ENCODE measurements around the gene PLB1.

The PLB1 gene

GRCh38 chr2:28532399-28532798 lies 36.5 kb downstream of the PLB1 start:
- H3K4me2 ChIP-seq (ENCODE audit: insufficient read depth, low read length, poor library complexity, severe bottlenecking), result no peak overlapping the region
- H3K4me3 ChIP-seq (ENCODE audit: low read length in 2 of 2), result no peak overlapping the region
- H3K27ac ChIP-seq (replicated peaks; ENCODE audit: low read length), result no peak overlapping the region

GRCh38 chr2:28533044-28533680 lies 37.3 kb downstream of the PLB1 start:
- no peak overlapping the region for H2BK12ac ChIP-seq (ENCODE audit: low read length)
- no peak for DNase-seq (ENCODE audit: low spot score)
- H4K91ac ChIP-seq (ENCODE audit: low read depth, low read length, poor library complexity), result no peak overlapping the region
- H3K27me3 ChIP-seq (ENCODE audit: control insufficient read depth in 3 of 3, insufficient read depth in 3 of 3, low read depth in 1 of 3, low read length in 3 of 3), result peaks cover 0 to 29% (median 0%) of the 10 kb centered on the region in 3 experiments
- no peak overlapping the region for H3K14ac ChIP-seq (ENCODE audit: low read length)
- H3K4ac ChIP-seq (ENCODE audit: low read length), result no peak overlapping the region
- no peak overlapping the region for H3K4me2 ChIP-seq (ENCODE audit: insufficient read depth, low read length, poor library complexity, severe bottlenecking)
- peaks cover 0 to 5% of the 10 kb centered on the region in 2 donors for H3K4me1 ChIP-seq (ENCODE audit: control insufficient read depth in 2 of 2, insufficient read depth in 1 of 2, low read depth in 1 of 2, low read length in 2 of 2)
- no CpG with 5 or more reads among the region's 6 CpGs for WGBS, 2 donors (ENCODE audit: extremely low coverage in 2 of 2, insufficient read length in 2 of 2, insufficient replicate concordance in 1 of 2)
- no peak overlapping the region for H4K8ac ChIP-seq (ENCODE audit: low read depth, low read length)
- H3K4me3 ChIP-seq (ENCODE audit: low read length in 2 of 2), result no peak overlapping the region
- H3K9ac ChIP-seq (ENCODE audit: low read depth, low read length, poor library complexity), result no peak overlapping the region
- H3K9me3 ChIP-seq (replicated peaks in 1 of 2; ENCODE audit: control insufficient read depth in 2 of 2, insufficient read depth in 1 of 2, low read depth in 1 of 2, low read length in 2 of 2), result no peaks in the 10 kb centered on the region
- H3K23ac ChIP-seq (ENCODE audit: low read depth, low read length, poor library complexity), result no peak overlapping the region
- no peak overlapping the region for H2AFZ ChIP-seq (ENCODE audit: low read length)
- no peak overlapping the region for H2BK120ac ChIP-seq (ENCODE audit: low read depth, low read length)
- no peaks in the 10 kb centered on the region for H3K36me3 ChIP-seq (replicated peaks in 1 of 2; ENCODE audit: control insufficient read depth in 2 of 2, insufficient read depth in 2 of 2, low read length in 2 of 2)
- no peak overlapping the region for H2BK15ac ChIP-seq (ENCODE audit: low read length)
- no peaks in the 10 kb centered on the region for H3K79me1 ChIP-seq (ENCODE audit: low read depth, low read length)
- no peak overlapping the region for H3K27ac ChIP-seq (replicated peaks; ENCODE audit: low read length)
- no peak overlapping the region for H2AK5ac ChIP-seq (ENCODE audit: low read depth, low read length)
- H3K18ac ChIP-seq (ENCODE audit: low read length), result no peak overlapping the region
- H2BK5ac ChIP-seq (ENCODE audit: low read length), result no peak overlapping the region

More at GRCh38 chr2:28532399-28532798, 36.5 kb downstream of the PLB1 start:
- no peak overlapping the region for H3K23ac ChIP-seq (ENCODE audit: low read depth, low read length, poor library complexity)
- no CpG with 5 or more reads among the region's 5 CpGs for WGBS, 2 donors (ENCODE audit: extremely low coverage in 2 of 2, insufficient read length in 2 of 2, insufficient replicate concordance in 1 of 2)
- no peaks in the 10 kb centered on the region for H3K79me1 ChIP-seq (ENCODE audit: low read depth, low read length)
- H2BK5ac ChIP-seq (ENCODE audit: low read length), result no peak overlapping the region
- H2BK12ac ChIP-seq (ENCODE audit: low read length), result no peak overlapping the region
- no peaks in the 10 kb centered on the region for H3K36me3 ChIP-seq (replicated peaks in 1 of 2; ENCODE audit: control insufficient read depth in 2 of 2, insufficient read depth in 2 of 2, low read length in 2 of 2)
- peaks cover 0 to 33% (median 0%) of the 10 kb centered on the region in 3 experiments for H3K27me3 ChIP-seq (ENCODE audit: control insufficient read depth in 3 of 3, insufficient read depth in 3 of 3, low read depth in 1 of 3, low read length in 3 of 3)
- H2AK5ac ChIP-seq (ENCODE audit: low read depth, low read length), result no peak overlapping the region
- no peak overlapping the region for H3K4ac ChIP-seq (ENCODE audit: low read length)
- no peak overlapping the region for H3K18ac ChIP-seq (ENCODE audit: low read length)
- H3K9me3 ChIP-seq (replicated peaks in 1 of 2; ENCODE audit: control insufficient read depth in 2 of 2, insufficient read depth in 1 of 2, low read depth in 1 of 2, low read length in 2 of 2), result no peaks in the 10 kb centered on the region
- no peak overlapping the region for H4K91ac ChIP-seq (ENCODE audit: low read depth, low read length, poor library complexity)
- H3K4me1 ChIP-seq (ENCODE audit: control insufficient read depth in 2 of 2, insufficient read depth in 1 of 2, low read depth in 1 of 2, low read length in 2 of 2), result peaks cover 0 to 6% of the 10 kb centered on the region in 2 donors
- DNase-seq (ENCODE audit: low spot score), result no peak
- H2BK15ac ChIP-seq (ENCODE audit: low read length), result no peak overlapping the region
- H3K9ac ChIP-seq (ENCODE audit: low read depth, low read length, poor library complexity), result no peak overlapping the region
- no peak overlapping the region for H2BK120ac ChIP-seq (ENCODE audit: low read depth, low read length)
- no peak overlapping the region for H3K14ac ChIP-seq (ENCODE audit: low read length)
- no peak overlapping the region for H2AFZ ChIP-seq (ENCODE audit: low read length)
- no peak overlapping the region for H4K8ac ChIP-seq (ENCODE audit: low read depth, low read length)

- Histone ChIP-seq H2BK5ac (ENCODE audit: low read length) (no peak overlapping the region), H2BK12ac (ENCODE audit: low read length) (no peak overlapping the region), H2BK120ac (ENCODE audit: low read depth, low read length) (no peak overlapping the region), H3K4me3 (ENCODE audit: low read length in 2 of 2) (no peak overlapping the region), H3K23ac (ENCODE audit: low read depth, low read length, poor library complexity) (no peak overlapping the region), H3K36me3 (replicated peaks in 1 of 2; ENCODE audit: control insufficient read depth in 2 of 2, insufficient read depth in 2 of 2, low read length in 2 of 2) (no peaks in the 10 kb centered on the region), H3K4me2 (ENCODE audit: insufficient read depth, low read length, poor library complexity, severe bottlenecking) (no peak overlapping the region), H4K91ac (ENCODE audit: low read depth, low read length, poor library complexity) (no peak overlapping the region), H3K79me1 (ENCODE audit: low read depth, low read length) (no peaks in the 10 kb centered on the region), H2BK15ac (ENCODE audit: low read length) (no peak overlapping the region), H2AK5ac (ENCODE audit: low read depth, low read length) (no peak overlapping the region), H3K27ac (replicated peaks; ENCODE audit: low read length) (no peak overlapping the region), H3K14ac (ENCODE audit: low read length) (no peak overlapping the region), H3K18ac (ENCODE audit: low read length) (no peak overlapping the region), H3K9ac (ENCODE audit: low read depth, low read length, poor library complexity) (no peak overlapping the region), H4K8ac (ENCODE audit: low read depth, low read length) (no peak overlapping the region), H3K4me1 (ENCODE audit: control insufficient read depth in 2 of 2, insufficient read depth in 1 of 2, low read depth in 1 of 2, low read length in 2 of 2) (peaks cover 0 to 2% of the 10 kb centered on the region in 2 donors), H3K9me3 (replicated peaks in 1 of 2; ENCODE audit: control insufficient read depth in 2 of 2, insufficient read depth in 1 of 2, low read depth in 1 of 2, low read length in 2 of 2) (no peaks in the 10 kb centered on the region), H3K27me3 (ENCODE audit: control insufficient read depth in 3 of 3, insufficient read depth in 3 of 3, low read depth in 1 of 3, low read length in 3 of 3) (peaks cover 0 to 28% (median 0%) of the 10 kb centered on the region in 3 experiments), H2AFZ (ENCODE audit: low read length) (no peak overlapping the region), H3K4ac (ENCODE audit: low read length) (no peak overlapping the region)
- no peak for DNase-seq (ENCODE audit: low spot score)
- WGBS, 2 donors (ENCODE audit: extremely low coverage in 2 of 2, insufficient read length in 2 of 2, insufficient replicate concordance in 1 of 2), result no CpG with 5 or more reads among the region's 2 CpGs
These were observed 39.0 kb downstream of the PLB1 start for GRCh38 chr2:28534817-28535216.

- WGBS, 2 donors (ENCODE audit: extremely low coverage in 2 of 2, insufficient read length in 2 of 2, insufficient replicate concordance in 1 of 2), result no CpG with 5 or more reads among the region's 9 CpGs
- Histone ChIP-seq H3K4me3 (ENCODE audit: low read length in 2 of 2) (no peak overlapping the region), H3K9me3 (replicated peaks in 1 of 2; ENCODE audit: control insufficient read depth in 2 of 2, insufficient read depth in 1 of 2, low read depth in 1 of 2, low read length in 2 of 2) (no peaks in the 10 kb centered on the region), H3K4me1 (ENCODE audit: control insufficient read depth in 2 of 2, insufficient read depth in 1 of 2, low read depth in 1 of 2, low read length in 2 of 2) (peaks cover 0 to under 1% of the 10 kb centered on the region in 2 donors), H3K14ac (ENCODE audit: low read length) (no peak overlapping the region), H2BK15ac (ENCODE audit: low read length) (no peak overlapping the region), H2AFZ (ENCODE audit: low read length) (no peak overlapping the region), H3K4ac (ENCODE audit: low read length) (no peak overlapping the region), H3K4me2 (ENCODE audit: insufficient read depth, low read length, poor library complexity, severe bottlenecking) (no peak overlapping the region), H3K27ac (replicated peaks; ENCODE audit: low read length) (no peak overlapping the region), H2BK120ac (ENCODE audit: low read depth, low read length) (no peak overlapping the region), H2BK12ac (ENCODE audit: low read length) (no peak overlapping the region), H4K91ac (ENCODE audit: low read depth, low read length, poor library complexity) (no peak overlapping the region), H4K8ac (ENCODE audit: low read depth, low read length) (no peak overlapping the region), H3K36me3 (replicated peaks in 1 of 2; ENCODE audit: control insufficient read depth in 2 of 2, insufficient read depth in 2 of 2, low read length in 2 of 2) (no peaks in the 10 kb centered on the region), H3K9ac (ENCODE audit: low read depth, low read length, poor library complexity) (no peak overlapping the region), H2BK5ac (ENCODE audit: low read length) (no peak overlapping the region), H3K27me3 (ENCODE audit: control insufficient read depth in 3 of 3, insufficient read depth in 3 of 3, low read depth in 1 of 3, low read length in 3 of 3) (peaks cover 0 to 20% (median 11%) of the 10 kb centered on the region in 3 experiments), H3K18ac (ENCODE audit: low read length) (no peak overlapping the region), H3K79me1 (ENCODE audit: low read depth, low read length) (no peaks in the 10 kb centered on the region), H3K23ac (ENCODE audit: low read depth, low read length, poor library complexity) (no peak overlapping the region), H2AK5ac (ENCODE audit: low read depth, low read length) (peak overlapping the region; percentile 54)
- DNase-seq (ENCODE audit: low spot score), result no peak
These were observed 42.3 kb downstream of the PLB1 start for GRCh38 chr2:28538134-28538533.
